ENCODE measurements around the gene EPB41L1.

EPB41L1 gene

DNA sequence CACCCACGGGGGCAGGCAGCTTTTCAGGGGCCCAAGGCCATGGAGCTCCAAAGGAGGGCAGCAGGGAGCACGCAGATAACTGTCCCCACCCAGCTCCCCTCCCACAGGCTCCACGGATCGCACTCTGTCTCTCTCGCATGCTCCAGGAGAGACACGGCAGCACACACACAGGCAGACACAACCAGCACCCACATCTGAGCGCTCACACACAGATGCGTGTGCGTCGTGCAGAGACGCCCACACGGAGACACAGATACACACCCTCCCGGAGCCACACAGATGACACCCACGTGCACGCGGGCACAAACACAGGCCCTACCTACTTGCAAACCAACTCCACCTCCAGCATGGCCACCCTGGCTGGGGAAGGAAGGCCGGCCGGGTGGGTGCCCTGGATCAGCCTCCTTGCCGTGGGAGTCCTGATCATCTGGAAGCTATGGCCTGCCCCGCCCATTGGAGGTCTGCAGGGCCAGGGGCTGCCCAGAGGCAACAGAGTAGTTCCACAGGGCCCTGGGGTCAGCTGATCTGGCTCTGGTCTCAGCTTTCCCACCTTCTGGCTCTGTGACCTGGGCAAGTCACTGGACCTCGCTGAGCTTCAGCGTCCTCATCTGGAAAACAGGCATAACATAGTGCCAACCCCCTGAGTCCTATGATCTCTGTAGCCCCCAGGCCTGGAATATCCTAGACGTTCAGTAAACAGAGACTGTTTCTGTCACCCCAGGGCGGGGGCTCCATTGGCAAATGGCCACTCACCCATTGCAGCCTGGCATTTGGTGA, 113.3 kb downstream of the EPB41L1 start:
- Histone ChIP-seq H3K27ac (no peak overlapping the region), H3K9me3 (ENCODE audit: control insufficient read depth, low read length) (no peaks in the 10 kb centered on the region), H3K36me3 (ENCODE audit: control insufficient read depth, insufficient read depth, low read length) (no peaks in the 10 kb centered on the region), H3K9ac (no peak overlapping the region), H3K4me2 (ENCODE audit: low read length) (no peak overlapping the region), H3K4me1 (no peaks in the 10 kb centered on the region), H3K27me3 (ENCODE audit: control insufficient read depth, insufficient read depth, low read length) (no peaks in the 10 kb centered on the region), H3K4me3 (ENCODE audit: low read depth, low read length) (no peak overlapping the region), H2AFZ (no peak overlapping the region), H3K79me2 (no peaks in the 10 kb centered on the region)
- TF ChIP-seq, protein P1, sequence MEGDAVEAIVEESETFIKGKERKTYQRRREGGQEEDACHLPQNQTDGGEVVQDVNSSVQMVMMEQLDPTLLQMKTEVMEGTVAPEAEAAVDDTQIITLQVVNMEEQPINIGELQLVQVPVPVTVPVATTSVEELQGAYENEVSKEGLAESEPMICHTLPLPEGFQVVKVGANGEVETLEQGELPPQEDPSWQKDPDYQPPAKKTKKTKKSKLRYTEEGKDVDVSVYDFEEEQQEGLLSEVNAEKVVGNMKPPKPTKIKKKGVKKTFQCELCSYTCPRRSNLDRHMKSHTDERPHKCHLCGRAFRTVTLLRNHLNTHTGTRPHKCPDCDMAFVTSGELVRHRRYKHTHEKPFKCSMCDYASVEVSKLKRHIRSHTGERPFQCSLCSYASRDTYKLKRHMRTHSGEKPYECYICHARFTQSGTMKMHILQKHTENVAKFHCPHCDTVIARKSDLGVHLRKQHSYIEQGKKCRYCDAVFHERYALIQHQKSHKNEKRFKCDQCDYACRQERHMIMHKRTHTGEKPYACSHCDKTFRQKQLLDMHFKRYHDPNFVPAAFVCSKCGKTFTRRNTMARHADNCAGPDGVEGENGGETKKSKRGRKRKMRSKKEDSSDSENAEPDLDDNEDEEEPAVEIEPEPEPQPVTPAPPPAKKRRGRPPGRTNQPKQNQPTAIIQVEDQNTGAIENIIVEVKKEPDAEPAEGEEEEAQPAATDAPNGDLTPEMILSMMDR (IDR thresholded peaks at IDR 0.05): no peak

DNA sequence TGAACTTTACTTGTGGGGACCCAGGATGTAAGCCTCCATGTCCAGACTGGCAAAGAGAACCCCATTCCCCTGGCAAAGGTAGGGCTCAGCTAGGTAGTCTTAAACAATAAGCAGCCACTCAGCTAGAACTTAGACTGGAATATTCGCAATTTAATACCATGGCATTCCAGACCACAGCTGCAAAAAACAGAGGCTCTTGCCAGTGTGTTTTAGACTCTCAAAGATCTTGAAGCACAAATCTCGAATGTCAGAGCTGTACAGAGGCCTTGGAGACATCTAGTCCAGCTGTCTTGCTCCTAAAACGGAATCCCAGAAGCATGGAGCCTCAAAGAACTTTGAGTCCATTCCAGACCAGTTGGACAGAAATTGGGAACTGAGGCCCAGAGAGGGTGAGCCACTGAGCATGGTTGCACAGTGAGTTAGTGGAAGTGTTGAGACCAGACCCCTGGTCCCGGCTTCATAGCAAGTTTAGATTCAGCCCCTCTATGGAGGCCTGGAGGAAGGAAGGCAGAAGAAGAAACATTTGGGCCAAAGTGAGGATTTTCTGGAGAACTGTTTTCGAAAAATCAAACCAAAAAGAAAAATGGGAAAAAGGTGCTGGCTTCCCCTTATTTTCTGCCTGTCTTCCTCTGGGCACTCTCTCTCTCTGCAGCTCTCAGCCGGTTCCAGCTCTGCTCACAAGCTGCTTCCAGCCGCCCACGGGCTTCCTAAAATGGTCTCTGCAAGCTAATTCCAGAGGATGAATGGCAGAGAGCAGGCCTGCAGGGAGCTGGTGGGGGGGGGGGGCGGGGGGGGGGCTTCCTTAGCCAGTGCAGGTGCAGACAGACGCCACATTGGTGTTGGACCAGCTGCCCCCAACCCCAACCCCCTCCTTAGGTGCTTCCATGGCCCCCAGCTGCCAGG, 114.2 kb downstream of the EPB41L1 start:
- H3K9me3 ChIP-seq (ENCODE audit: control insufficient read depth, low read length): no peaks in the 10 kb centered on the region
- H3K4me2 ChIP-seq (ENCODE audit: low read length): no peak overlapping the region
- H3K36me3 ChIP-seq (ENCODE audit: control insufficient read depth, insufficient read depth, low read length): no peaks in the 10 kb centered on the region
- no peak overlapping the region for H3K4me3 ChIP-seq (ENCODE audit: low read depth, low read length)
- no peaks in the 10 kb centered on the region for H3K27me3 ChIP-seq (ENCODE audit: control insufficient read depth, insufficient read depth, low read length)
- H3K4me1 ChIP-seq: no peaks in the 10 kb centered on the region
- no peak overlapping the region for H3K27ac ChIP-seq
- H3K79me2 ChIP-seq: no peaks in the 10 kb centered on the region
- H3K9ac ChIP-seq: no peak overlapping the region
- H2AFZ ChIP-seq: no peak overlapping the region
- TF ChIP-seq, protein P1 (IDR thresholded peaks at IDR 0.05): no peak

DNA sequence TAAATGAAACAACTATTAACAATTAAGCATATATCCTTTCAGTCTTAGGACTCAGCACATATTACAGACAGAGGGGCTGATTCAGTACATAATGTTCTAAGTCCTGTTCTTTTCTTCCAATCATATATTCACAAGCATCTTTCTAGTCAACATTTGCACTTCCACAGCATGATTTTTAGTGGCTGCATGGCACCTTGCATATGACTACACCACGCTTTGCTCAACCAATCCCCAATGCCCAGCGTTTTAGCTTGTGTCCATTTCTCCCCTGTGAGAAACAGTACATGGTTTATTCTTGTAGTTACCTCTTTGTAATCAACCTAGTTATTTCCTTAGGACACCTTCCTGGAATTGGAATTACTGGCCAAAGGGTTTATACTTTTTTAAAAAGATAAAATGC, 115.0 kb downstream of the EPB41L1 start:
- no peak overlapping the region for H3K4me2 ChIP-seq (ENCODE audit: low read length)
- TF ChIP-seq, protein P1 (IDR thresholded peaks at IDR 0.05): no peak
- no peaks in the 10 kb centered on the region for H3K4me1 ChIP-seq
- H3K36me3 ChIP-seq (ENCODE audit: control insufficient read depth, insufficient read depth, low read length): no peaks in the 10 kb centered on the region
- no peak overlapping the region for H3K4me3 ChIP-seq (ENCODE audit: low read depth, low read length)
- H3K79me2 ChIP-seq: no peaks in the 10 kb centered on the region
- H3K9me3 ChIP-seq (ENCODE audit: control insufficient read depth, low read length): no peaks in the 10 kb centered on the region
- no peaks in the 10 kb centered on the region for H3K27me3 ChIP-seq (ENCODE audit: control insufficient read depth, insufficient read depth, low read length)
- H3K27ac ChIP-seq: no peak overlapping the region
- H2AFZ ChIP-seq: no peak overlapping the region
- H3K9ac ChIP-seq: no peak overlapping the region

DNA sequence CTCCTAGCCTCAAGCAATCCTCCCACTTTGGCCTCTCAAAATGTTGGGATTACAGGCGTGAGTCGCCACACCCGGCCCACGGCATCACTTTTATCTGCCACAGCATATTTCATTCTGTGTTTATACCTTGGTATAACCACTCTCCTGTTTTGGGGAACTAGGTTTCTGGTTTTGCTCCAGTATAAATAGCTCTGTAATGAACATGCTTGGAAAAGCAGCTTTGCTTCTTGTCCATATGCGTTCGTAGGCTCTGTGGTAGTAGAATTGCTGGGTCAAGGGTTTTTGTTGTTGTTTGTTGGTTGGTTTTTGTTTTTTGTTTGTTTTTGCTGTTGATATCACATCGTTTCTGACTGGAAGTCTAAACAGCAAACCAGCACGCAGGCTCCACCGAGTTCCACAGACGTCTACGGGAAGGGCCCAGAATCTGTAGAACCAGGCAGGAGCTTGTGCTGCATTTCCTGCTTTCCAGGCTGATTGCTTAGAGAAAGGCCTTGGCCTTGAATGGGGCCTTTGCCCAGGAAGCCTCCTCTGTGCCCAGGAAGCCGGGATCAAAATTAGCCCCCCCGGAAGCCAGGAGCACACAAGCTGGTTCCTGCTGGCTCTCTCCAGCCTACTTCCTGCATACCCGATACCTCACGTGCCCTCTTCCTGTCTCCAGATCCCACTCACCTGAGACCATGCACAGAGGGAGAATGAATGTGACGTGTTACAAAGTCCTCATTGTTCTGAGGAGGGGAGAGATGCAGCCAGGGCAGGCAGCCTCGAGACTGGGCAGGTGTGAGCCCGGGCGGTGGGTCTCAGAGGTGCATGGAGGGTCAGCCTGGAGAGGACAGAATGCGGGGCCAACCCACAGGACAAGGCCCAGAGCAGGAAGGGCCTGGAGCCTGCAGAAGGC, 116.5 kb downstream of the EPB41L1 start:
- Histone ChIP-seq H3K4me3 (ENCODE audit: low read depth, low read length) (no peak overlapping the region), H2AFZ (no peak overlapping the region), H3K27ac (no peak overlapping the region)

More for the DNA sequence above, 116.5 kb downstream of the EPB41L1 start:
- Histone ChIP-seq H3K9me3 (ENCODE audit: control insufficient read depth, low read length) (no peaks in the 10 kb centered on the region), H3K4me1 (no peaks in the 10 kb centered on the region), H3K79me2 (no peaks in the 10 kb centered on the region), H3K9ac (no peak overlapping the region), H3K27me3 (ENCODE audit: control insufficient read depth, insufficient read depth, low read length) (no peaks in the 10 kb centered on the region), H3K36me3 (ENCODE audit: control insufficient read depth, insufficient read depth, low read length) (no peaks in the 10 kb centered on the region), H3K4me2 (ENCODE audit: low read length) (no peak overlapping the region)
- TF ChIP-seq, protein P1 (IDR thresholded peaks at IDR 0.05): no peak
